IMR-90 (cell line): ENCODE data around the gene CGRRF1. TPM values are rescaled to one million over a fixed set of nuclear protein-coding genes. Genes with fewer than 3 reads are reported as not detected.

ENCODE experiments used
- ATAC-seq: fragments of 200-7000 bp; cut with Tn5 transposase; 2 replicates; pipeline ENCODE4 v1.9.1; 2020; ENCODE audit warnings: low read depth, mild to moderate bottlenecking, moderate library complexity
- BruUV-seq: library from RNA; stranded (reverse); fragments of 400-500 nt; replicated peaks from 2 replicates; lab custom pipeline; 2021; lab: Mats Ljungman, UMichigan
- CTCF ChIA-PET: fragments of 300-600 bp; formaldehyde crosslinking; extraction: SDS; loops from one replicate; lab custom pipeline; 2021; ENCODE audit warnings: antibody characterized with exemption; lab: Yijun Ruan, JAX
- POLR2A ChIA-PET: fragments of 300-600 bp; sonication (Branson Sonifier 250); formaldehyde crosslinking; loops from one replicate; lab custom pipeline; 2022; ENCODE audit warnings: antibody characterized with exemption; ENCODE audit not compliant: unreplicated experiment; lab: Charles Lee
- DNase-seq: peaks from one replicate; pipeline ENCODE4 v3.0.0; 2013
- H2AFZ ChIP-seq: replicated peaks from 2 replicates; pipeline ENCODE3; 2013; ENCODE audit warnings: low read length, mild to moderate bottlenecking; ENCODE audit not compliant: poor library complexity
- H2AK5ac ChIP-seq: 2 replicates; pipeline ENCODE4 v1.6.1; 2013; ENCODE audit warnings: low read depth, low read length, inconsistent platforms
- H2AK9ac ChIP-seq: replicated peaks from 2 replicates; pipeline ENCODE3; 2013; ENCODE audit warnings: mild to moderate bottlenecking, low read depth, low read length, moderate library complexity; ENCODE audit not compliant: poor library complexity
- H2BK120ac ChIP-seq: 2 replicates; pipeline ENCODE4 v1.6.1; 2013; ENCODE audit warnings: low read depth, low read length, inconsistent platforms
- H2BK15ac ChIP-seq: 3 replicates; pipeline ENCODE4 v1.6.1; 2013; ENCODE audit warnings: low read depth, low read length, inconsistent platforms
- H2BK20ac ChIP-seq: 2 replicates; pipeline ENCODE4 v1.6.1; 2013; ENCODE audit warnings: low read depth, mild to moderate bottlenecking, inconsistent platforms, low read length, moderate library complexity
- H2BK5ac ChIP-seq: 2 replicates; pipeline ENCODE4 v1.6.1; 2013; ENCODE audit warnings: mild to moderate bottlenecking, low read depth, low read length, inconsistent platforms; ENCODE audit not compliant: poor library complexity, severe bottlenecking
- H3K14ac ChIP-seq: replicated peaks from 2 replicates; pipeline ENCODE4 v1.6.1; 2013; ENCODE audit warnings: low read depth, low read length, inconsistent platforms
- H3K18ac ChIP-seq: 2 replicates; pipeline ENCODE4 v1.6.1; 2013; ENCODE audit warnings: low read depth, low read length, control low read depth
- H3K23ac ChIP-seq: 2 replicates; pipeline ENCODE4 v1.6.1; 2013; ENCODE audit warnings: low read depth, low read length, inconsistent platforms
- H3K27ac ChIP-seq: 2 replicates; pipeline ENCODE4 v1.5.1; 2013; ENCODE audit warnings: mild to moderate bottlenecking, control low read depth, low read length; ENCODE audit not compliant: insufficient read depth
- H3K27me3 ChIP-seq: 2 replicates; pipeline ENCODE4 v1.6.1; 2013; ENCODE audit warnings: low read length; ENCODE audit not compliant: control insufficient read depth, insufficient read depth
- H3K36me3 ChIP-seq: 2 replicates; pipeline ENCODE4 v1.6.1; 2013; ENCODE audit warnings: low read length, mixed read lengths; ENCODE audit not compliant: control insufficient read depth, insufficient read depth
- H3K4ac ChIP-seq: 2 replicates; pipeline ENCODE4 v1.6.1; 2013; ENCODE audit warnings: low read depth, low read length, inconsistent platforms
- H3K4me1 ChIP-seq: 2 replicates; pipeline ENCODE4 v1.6.1; 2013; ENCODE audit warnings: low read length, mixed read lengths; ENCODE audit not compliant: control insufficient read depth, insufficient read depth
- H3K4me2 ChIP-seq: 2 replicates; pipeline ENCODE4 v1.6.1; 2013; ENCODE audit warnings: low read depth, mild to moderate bottlenecking, control low read depth, low read length, moderate library complexity
- H3K4me3 ChIP-seq: 2 replicates; pipeline ENCODE4 v1.5.1; 2013; ENCODE audit warnings: low read depth, mild to moderate bottlenecking, control low read depth, low read length, moderate library complexity; ENCODE audit not compliant: insufficient read depth
- H3K56ac ChIP-seq: 2 replicates; pipeline ENCODE4 v1.6.1; 2013; ENCODE audit warnings: low read length, inconsistent platforms; ENCODE audit not compliant: insufficient read depth; ENCODE audit errors: extremely low read depth
- H3K79me1 ChIP-seq, 2 experiments: 2 replicates each; pipeline ENCODE4 v1.6.1; 2013; ENCODE audit warnings: low read length in 2 of 2, inconsistent platforms in 1 of 2, low read depth in 1 of 2
- H3K9ac ChIP-seq: 2 replicates; pipeline ENCODE4 v1.6.1; 2013; ENCODE audit warnings: low read depth, low read length, control low read depth
- H3K9me1 ChIP-seq: 2 replicates; pipeline ENCODE4 v1.6.1; 2013; ENCODE audit warnings: low read length, inconsistent platforms; ENCODE audit not compliant: insufficient read depth
- H3K9me3 ChIP-seq: 2 replicates; pipeline ENCODE4 v1.6.1; 2013; ENCODE audit warnings: low read length; ENCODE audit not compliant: control insufficient read depth, insufficient read depth
- H4K20me1 ChIP-seq: 2 replicates; pipeline ENCODE4 v1.6.1; 2013; ENCODE audit warnings: low read length, inconsistent platforms; ENCODE audit not compliant: insufficient read depth
- H4K5ac ChIP-seq: 2 replicates; pipeline ENCODE4 v1.6.1; 2013; ENCODE audit warnings: mild to moderate bottlenecking, low read depth, low read length, control low read depth
- H4K8ac ChIP-seq, 2 experiments: 2 replicates each; pipeline ENCODE4 v1.6.1; 2013; ENCODE audit warnings: low read depth in 2 of 2, low read length in 2 of 2, control low read depth in 1 of 2, inconsistent platforms in 1 of 2
- H4K91ac ChIP-seq: 2 replicates; pipeline ENCODE4 v1.6.1; 2013; ENCODE audit warnings: low read depth, low read length, inconsistent platforms; ENCODE audit not compliant: insufficient read depth
- RAD21 ChIP-seq: IDR thresholded peaks from 2 replicates; pipeline ENCODE4 v1.6.1; 2012; ENCODE audit warnings: low read length, improper control_type of control experiment
- WGBS, 2 experiments: methylation state at CpG; one replicate each; pipeline versions ENCODE4 v1.1.5 to v1.1.7; 2013; ENCODE audit warnings: missing lambda C conversion rate in 2 of 2; ENCODE audit not compliant: insufficient read length in 1 of 2; ENCODE audit errors: extremely low coverage in 2 of 2; 5-methylcytosine and 5-hydroxymethylcytosine counted together
- dilution Hi-C: fragments of 300-500 bp; cut with HindIII; formaldehyde crosslinking; loops from one replicate; pipeline ENCODE4 v1.14.3; 2018; ENCODE audit warnings: low sequenced_read_pairs; ENCODE audit not compliant: unreplicated experiment
- in situ Hi-C: fragments of 300-500 bp; cut with MboI; formaldehyde crosslinking; loops from 3 replicates; pipeline ENCODE4 v1.14.3; 2019; ENCODE audit warnings: low sequenced_read_pairs, inconsistent platforms, mixed read lengths
- intact Hi-C: fragments of 100-400 bp; cut with micrococcal nuclease; formaldehyde crosslinking; loops from 2 replicates; pipeline ENCODE4 v1.10.0; 2022
- polyA plus RNA-seq, 3 experiments: library from polyadenylated mRNA; depleted of rRNA; stranded (reverse); fragments of >200 nt; gene quantifications; 2 replicates each; pipeline ENCODE4 v1.2.3, GENCODE V29; 2012; ENCODE audit warnings: low replicate concordance in 1 of 3
- total RNA-seq: library from RNA; depleted of rRNA; stranded (reverse); fragments of >200 nt; gene quantifications from 2 replicates; pipeline ENCODE4 v1.2.3, GENCODE V29; 2012
- TF ChIP-seq, protein P1 (sequence below): conservative IDR thresholded peaks from 2 replicates; pipeline ENCODE4 v1.5.1; 2012; ENCODE audit warnings: mild to moderate bottlenecking, low read depth, low read length, improper control_type of control experiment

The CGRRF1 gene
- total and polyA plus RNA-seq, 2 of the 4 experiments (the other 2 are of a cell fraction) = 6.0 to 13.8 TPM

DNA sequence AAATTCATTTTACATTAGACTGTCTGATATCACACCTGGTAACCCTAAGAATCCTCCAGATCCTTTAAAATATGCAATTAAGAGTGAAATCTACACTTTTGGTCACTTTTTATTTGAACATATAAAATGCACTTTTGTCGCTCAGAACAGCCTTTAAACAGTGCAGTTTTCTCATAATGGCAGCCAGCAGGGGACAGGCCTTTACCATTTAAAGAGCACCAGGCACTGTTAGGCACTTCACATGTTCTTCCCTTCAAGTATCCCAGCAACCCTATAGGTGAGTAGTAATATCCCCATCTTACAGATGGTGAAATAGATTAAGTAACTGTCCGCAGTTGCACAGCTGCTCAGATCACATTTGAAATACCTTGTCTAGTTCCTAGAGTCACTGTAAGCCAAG is 45.9 kb downstream of the CGRRF1 start:
- peaks cover 6% of the 10 kb centered on the region for H3K4me1 ChIP-seq
- H2AK5ac ChIP-seq = no peak overlapping the region
- peaks cover 3% of the 10 kb centered on the region for H3K9me1 ChIP-seq
- no peak overlapping the region for H4K5ac ChIP-seq
- no peaks in the 10 kb centered on the region for H3K79me1 ChIP-seq
- H3K36me3 ChIP-seq = no peaks in the 10 kb centered on the region
- H3K9ac ChIP-seq = no peak overlapping the region
- H3K14ac ChIP-seq = no peak overlapping the region
- WGBS, 2 experiments = 100% methylated on average over 1 of the region's 2 CpGs; no CpG with 5 or more reads in 1 of the 2 experiments
- H3K18ac ChIP-seq = no peak overlapping the region
- H2BK5ac ChIP-seq = no peak overlapping the region
- no peaks in the 10 kb centered on the region for H4K20me1 ChIP-seq
- BruUV-seq = no TSS peak
- H3K27me3 ChIP-seq = no peaks in the 10 kb centered on the region
- CTCF ChIA-PET = no interaction called here
- no peak overlapping the region for H2BK20ac ChIP-seq
- no peak overlapping the region for H3K4ac ChIP-seq
- no peak for ATAC-seq
- in situ Hi-C loops (loop anchor here (10.0 kb wide), 1 partner anchor 249 kb away; no protein-coding TSS in a partner anchor), intact Hi-C loops (no loop called here), dilution Hi-C loops (no loop called here)
- H3K4me2 ChIP-seq = no peak overlapping the region
- no peak overlapping the region for H4K8ac ChIP-seq
- H2BK15ac ChIP-seq = no peak overlapping the region; the same call in 2 of the 3 replicates
- H2AK9ac ChIP-seq = no peak overlapping the region
- no peak overlapping the region for H3K27ac ChIP-seq
- H3K23ac ChIP-seq = no peak overlapping the region
- POLR2A ChIA-PET = no interaction called here
- no peak for DNase-seq
- H4K91ac ChIP-seq = no peak overlapping the region
- no peak overlapping the region for H2AFZ ChIP-seq
- H3K9me3 ChIP-seq = no peaks in the 10 kb centered on the region
- TF ChIP-seq, protein P1, sequence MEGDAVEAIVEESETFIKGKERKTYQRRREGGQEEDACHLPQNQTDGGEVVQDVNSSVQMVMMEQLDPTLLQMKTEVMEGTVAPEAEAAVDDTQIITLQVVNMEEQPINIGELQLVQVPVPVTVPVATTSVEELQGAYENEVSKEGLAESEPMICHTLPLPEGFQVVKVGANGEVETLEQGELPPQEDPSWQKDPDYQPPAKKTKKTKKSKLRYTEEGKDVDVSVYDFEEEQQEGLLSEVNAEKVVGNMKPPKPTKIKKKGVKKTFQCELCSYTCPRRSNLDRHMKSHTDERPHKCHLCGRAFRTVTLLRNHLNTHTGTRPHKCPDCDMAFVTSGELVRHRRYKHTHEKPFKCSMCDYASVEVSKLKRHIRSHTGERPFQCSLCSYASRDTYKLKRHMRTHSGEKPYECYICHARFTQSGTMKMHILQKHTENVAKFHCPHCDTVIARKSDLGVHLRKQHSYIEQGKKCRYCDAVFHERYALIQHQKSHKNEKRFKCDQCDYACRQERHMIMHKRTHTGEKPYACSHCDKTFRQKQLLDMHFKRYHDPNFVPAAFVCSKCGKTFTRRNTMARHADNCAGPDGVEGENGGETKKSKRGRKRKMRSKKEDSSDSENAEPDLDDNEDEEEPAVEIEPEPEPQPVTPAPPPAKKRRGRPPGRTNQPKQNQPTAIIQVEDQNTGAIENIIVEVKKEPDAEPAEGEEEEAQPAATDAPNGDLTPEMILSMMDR = peak; percentile 20; the same call in 1 of the 2 replicates
- TF ChIP-seq RAD21 = no peak
- H3K4me3 ChIP-seq = no peak overlapping the region
- H2BK120ac ChIP-seq = no peak overlapping the region
- no peak overlapping the region for H3K56ac ChIP-seq
